Natural killer cell (primary cell): Measurements from ENCODE around the gene LIME1. TPM values are rescaled to one million over a fixed set of nuclear protein-coding genes. Genes with fewer than 3 reads are reported as not detected.
A peak's percentile ranks its signal among the peaks of the same experiment; 100 is the strongest.

Source experiments
- ATAC-seq, 3 donors: fragments of 150-1000 bp in 2 of 3; fragments of 200-7000 bp in 1 of 3; cut with Tn5 transposase; 1 replicate in 1 of 3; 2 replicates in 2 of 3; pipeline ENCODE4 v1.10.0; 2021; ENCODE audit warnings: mild to moderate bottlenecking in 2 of 3, moderate library complexity in 2 of 3
- DNase-seq, 2 donors: peaks; one replicate each; pipeline versions ENCODE4 v3.0.0 to v3.0.0-alpha.2; 2013 to 2021; ENCODE audit warnings: mixed read lengths in 1 of 2
- H3K27ac ChIP-seq: one replicate; pipeline ENCODE4 v1.5.1; 2013; ENCODE audit warnings: mild to moderate bottlenecking, low read length
- H3K27me3 ChIP-seq: one replicate; pipeline ENCODE4 v1.6.1; 2013; ENCODE audit warnings: low read length; ENCODE audit not compliant: control insufficient read depth, insufficient read depth
- H3K36me3 ChIP-seq: one replicate; pipeline ENCODE4 v1.6.1; 2013; ENCODE audit warnings: low read length; ENCODE audit not compliant: control insufficient read depth, insufficient read depth
- H3K4me1 ChIP-seq: one replicate; pipeline ENCODE4 v1.6.1; 2013; ENCODE audit warnings: low read length; ENCODE audit not compliant: control insufficient read depth, insufficient read depth
- H3K4me3 ChIP-seq: one replicate; pipeline ENCODE4 v1.5.1; 2013; ENCODE audit warnings: low read length
- H3K9me3 ChIP-seq: one replicate; pipeline ENCODE4 v1.6.1; 2013; ENCODE audit warnings: low read length; ENCODE audit not compliant: control insufficient read depth, insufficient read depth
- H3K27ac Mint-ChIP-seq, 2 donors: one replicate each; pipeline ENCODE4 v1.8.0; 2022; ENCODE audit warnings: mild to moderate bottlenecking in 2 of 2, mixed read lengths in 2 of 2, moderate library complexity in 1 of 2
- H3K27me3 Mint-ChIP-seq, 2 donors: one replicate each; pipeline ENCODE4 v1.8.0; 2022; ENCODE audit warnings: low read depth in 2 of 2, mixed read lengths in 2 of 2
- H3K36me3 Mint-ChIP-seq: one replicate; pipeline ENCODE4 v1.8.0; 2022; ENCODE audit warnings: mixed read lengths
- H3K4me1 Mint-ChIP-seq, 2 donors: one replicate each; pipeline ENCODE4 v1.8.0; 2022; ENCODE audit warnings: mixed read lengths in 2 of 2
- H3K4me3 Mint-ChIP-seq: one replicate; pipeline ENCODE4 v1.8.0; 2022; ENCODE audit warnings: mild to moderate bottlenecking, moderate library complexity, mixed read lengths
- H3K9me3 Mint-ChIP-seq, 2 donors: one replicate each; pipeline ENCODE4 v1.8.0; 2022; ENCODE audit warnings: mixed read lengths in 2 of 2
- CTCF ChIP-seq: fragments of 200-600 bp; IDR thresholded peaks from one replicate; pipeline ENCODE4 v1.8.0; 2022; ENCODE audit warnings: antibody characterized with exemption
- WGBS: methylation state at CpG from one replicate; pipeline ENCODE4 v1.1.7; 2013; ENCODE audit warnings: missing lambda C conversion rate; ENCODE audit not compliant: insufficient coverage; 5-methylcytosine and 5-hydroxymethylcytosine counted together
- intact Hi-C: fragments of 100-400 bp; cut with micrococcal nuclease; formaldehyde crosslinking; loops from one replicate; pipeline ENCODE4 v1.14.2; 2022
- total RNA-seq, 4 donors: library from RNA; stranded (reverse); fragments of 120-200 nt in 1 of 4; gene quantifications; one replicate each; pipeline versions ENCODE4 v1.2.3 to v1.2.4, GENCODE V29; 2013 to 2022

Gene LIME1
- total RNA-seq, 3 donors from 2014 or later (not counting 1 experiment from before 2014, with no cell fraction given), result 86.5 to 94.4 (median 91.7) TPM

GRCh38 chr20:63731410-63731809 is 5.1 kb upstream of the LIME1 start:
- H3K4me1 ChIP-seq, result peaks cover 70% of the 10 kb centered on the region
- no peak for TF ChIP-seq CTCF
- no peaks in the 10 kb centered on the region for H3K9me3 ChIP-seq
- H3K27ac ChIP-seq, result no peak overlapping the region
- no peak for ATAC-seq
- H3K27me3 ChIP-seq, result no peaks in the 10 kb centered on the region
- Mint-ChIP-seq H3K4me1 (peaks cover 45% of the 10 kb centered on the region in 2 donors), H3K4me3 (no peak overlapping the region), H3K27ac (no peak overlapping the region), H3K36me3 (no peaks in the 10 kb centered on the region), H3K27me3 (no peaks in the 10 kb centered on the region), H3K9me3 (no peaks in the 10 kb centered on the region)
- no peak for DNase-seq
- H3K4me3 ChIP-seq, result no peak overlapping the region
- 83% methylated on average over 4 of the region's 5 CpGs for WGBS
- H3K36me3 ChIP-seq, result peaks cover 24% of the 10 kb centered on the region
- intact Hi-C loops, result loop anchor here (10.0 kb wide), 1 partner anchor 97 kb away; no protein-coding TSS in a partner anchor

GRCh38 chr20:63732118-63733095 is 4.1 kb upstream of the LIME1 start:
- Mint-ChIP-seq H3K9me3 (no peaks in the 10 kb centered on the region), H3K27ac (no peak overlapping the region)
- no peak for ATAC-seq

GRCh38 chr20:63733117-63733516 is 3.3 kb upstream of the LIME1 start:
- Mint-ChIP-seq H3K9me3 (no peaks in the 10 kb centered on the region), H3K27me3 (no peaks in the 10 kb centered on the region), H3K4me1 (peaks cover 44 to 48% of the 10 kb centered on the region in 2 donors), H3K36me3 (no peaks in the 10 kb centered on the region), H3K4me3 (no peak overlapping the region), H3K27ac (peak overlapping the region in 1 of 2 donors; percentile 19)
- Histone ChIP-seq H3K4me3 (no peak overlapping the region), H3K4me1 (peaks cover 73% of the 10 kb centered on the region), H3K27me3 (no peaks in the 10 kb centered on the region), H3K36me3 (peaks cover 24% of the 10 kb centered on the region), H3K9me3 (no peaks in the 10 kb centered on the region), H3K27ac (no peak overlapping the region)
- WGBS, result 97% methylated on average over 13 of the region's 13 CpGs
- TF ChIP-seq CTCF, result no peak
- DNase-seq (no peak), ATAC-seq (no peak)
- intact Hi-C loops, result loop anchor here (10.0 kb wide), 1 partner anchor 98 kb away; no protein-coding TSS in a partner anchor

More at GRCh38 chr20:63732118-63733095, 4.1 kb upstream of the LIME1 start:
- 92% methylated on average over 38 of the region's 38 CpGs for WGBS
- Histone ChIP-seq H3K27me3 (no peaks in the 10 kb centered on the region), H3K27ac (no peak overlapping the region), H3K9me3 (no peaks in the 10 kb centered on the region), H3K36me3 (peaks cover 24% of the 10 kb centered on the region), H3K4me3 (no peak overlapping the region), H3K4me1 (peaks cover 76% of the 10 kb centered on the region)
- intact Hi-C loops, result loop anchor here (10.0 kb wide), 1 partner anchor 98 kb away; no protein-coding TSS in a partner anchor
- Mint-ChIP-seq H3K36me3 (no peaks in the 10 kb centered on the region), H3K4me1 (peaks cover 45 to 55% of the 10 kb centered on the region in 2 donors), H3K4me3 (no peak overlapping the region), H3K27me3 (no peaks in the 10 kb centered on the region)
- TF ChIP-seq CTCF, result no peak
- peak in 1 of 2 donors; percentile 13 for DNase-seq
